HG03175 (cell line): ENCODE results near the gene TMEM115.
"Not testable (repeated sequence)": the region's sequence is repeated elsewhere in the genome, so short reads cannot be mapped to it uniquely, and the experiment has no call there.

Source experiments
- ATAC-seq: cut with Tn5 transposase; IDR thresholded peaks from one replicate; pipeline ENCODE4 v1.9.1; 2021; ENCODE audit warnings: mild to moderate bottlenecking, moderate library complexity; ENCODE audit not compliant: unreplicated experiment

Gene TMEM115

GRCh38 chr3:50319181-50319893 is 40.0 kb downstream of the TMEM115 start:
- ATAC-seq = no peak

GRCh38 chr3:50318615-50319014 is 40.7 kb downstream of the TMEM115 start:
- no peak for ATAC-seq

- ATAC-seq = no peak
These were observed 41.2 kb downstream of the TMEM115 start for GRCh38 chr3:50318163-50318562.

GRCh38 chr3:50317300-50317699 is 42.0 kb downstream of the TMEM115 start:
- ATAC-seq = no peak

GRCh38 chr3:50316657-50317242 is 42.6 kb downstream of the TMEM115 start:
- ATAC-seq = no peak

- ATAC-seq = no peak
These were observed 44.5 kb downstream of the TMEM115 start for GRCh38 chr3:50314816-50315215.

- ATAC-seq = no peak
These were observed 45.0 kb downstream of the TMEM115 start for GRCh38 chr3:50314342-50314741.

- ATAC-seq = not testable (repeated sequence)
These were observed 47.3 kb downstream of the TMEM115 start for GRCh38 chr3:50312041-50312440.
